ENCODE results near the gene RCN2.
A peak's percentile ranks its signal among the peaks of the same experiment; 100 is the strongest.

Gene RCN2

DNA sequence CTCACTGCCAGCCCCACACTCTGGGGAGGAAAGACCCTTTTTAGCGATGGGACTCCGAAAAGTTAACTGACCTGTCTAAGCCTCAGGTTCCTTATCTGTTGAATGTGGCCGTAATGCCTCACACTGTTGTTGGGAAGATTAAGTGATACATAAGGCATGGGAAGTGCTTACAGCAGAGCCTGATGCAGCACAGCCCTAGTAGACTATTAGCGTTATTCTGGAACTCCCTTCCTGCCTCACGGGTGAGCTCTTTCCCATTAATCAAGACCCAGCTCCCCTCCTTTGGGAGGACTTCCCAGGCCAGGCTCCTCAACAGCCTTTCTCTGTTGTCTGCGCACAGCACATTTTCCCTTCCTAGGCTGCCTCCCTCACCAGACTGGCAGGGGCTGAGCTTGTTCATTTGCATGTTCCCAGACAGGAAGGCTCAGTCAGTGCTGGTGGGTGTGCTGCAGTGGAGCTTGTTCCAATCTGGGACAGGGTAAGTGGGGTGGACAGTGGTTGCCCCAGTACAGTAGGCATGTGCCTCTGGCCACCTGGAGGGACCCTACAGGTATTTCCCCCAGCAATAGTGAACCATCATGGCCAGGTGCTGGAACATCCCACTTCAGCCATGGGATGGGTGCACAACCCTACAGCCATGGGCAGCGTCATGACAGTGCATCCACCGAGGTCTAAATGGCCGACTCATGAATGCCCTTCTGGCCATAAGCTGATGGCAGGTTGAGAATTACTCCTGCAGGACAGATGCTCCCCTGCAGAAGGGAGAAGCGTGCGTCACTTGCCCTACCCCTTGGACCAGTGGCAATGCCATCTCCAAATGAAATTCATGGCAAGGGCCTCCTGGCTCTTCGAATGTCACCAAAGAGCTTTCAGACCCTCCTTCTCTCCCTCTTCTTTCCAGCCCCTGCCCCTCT, 57.6 kb downstream of the RCN2 start:
- TF ChIP-seq, protein P1, sequence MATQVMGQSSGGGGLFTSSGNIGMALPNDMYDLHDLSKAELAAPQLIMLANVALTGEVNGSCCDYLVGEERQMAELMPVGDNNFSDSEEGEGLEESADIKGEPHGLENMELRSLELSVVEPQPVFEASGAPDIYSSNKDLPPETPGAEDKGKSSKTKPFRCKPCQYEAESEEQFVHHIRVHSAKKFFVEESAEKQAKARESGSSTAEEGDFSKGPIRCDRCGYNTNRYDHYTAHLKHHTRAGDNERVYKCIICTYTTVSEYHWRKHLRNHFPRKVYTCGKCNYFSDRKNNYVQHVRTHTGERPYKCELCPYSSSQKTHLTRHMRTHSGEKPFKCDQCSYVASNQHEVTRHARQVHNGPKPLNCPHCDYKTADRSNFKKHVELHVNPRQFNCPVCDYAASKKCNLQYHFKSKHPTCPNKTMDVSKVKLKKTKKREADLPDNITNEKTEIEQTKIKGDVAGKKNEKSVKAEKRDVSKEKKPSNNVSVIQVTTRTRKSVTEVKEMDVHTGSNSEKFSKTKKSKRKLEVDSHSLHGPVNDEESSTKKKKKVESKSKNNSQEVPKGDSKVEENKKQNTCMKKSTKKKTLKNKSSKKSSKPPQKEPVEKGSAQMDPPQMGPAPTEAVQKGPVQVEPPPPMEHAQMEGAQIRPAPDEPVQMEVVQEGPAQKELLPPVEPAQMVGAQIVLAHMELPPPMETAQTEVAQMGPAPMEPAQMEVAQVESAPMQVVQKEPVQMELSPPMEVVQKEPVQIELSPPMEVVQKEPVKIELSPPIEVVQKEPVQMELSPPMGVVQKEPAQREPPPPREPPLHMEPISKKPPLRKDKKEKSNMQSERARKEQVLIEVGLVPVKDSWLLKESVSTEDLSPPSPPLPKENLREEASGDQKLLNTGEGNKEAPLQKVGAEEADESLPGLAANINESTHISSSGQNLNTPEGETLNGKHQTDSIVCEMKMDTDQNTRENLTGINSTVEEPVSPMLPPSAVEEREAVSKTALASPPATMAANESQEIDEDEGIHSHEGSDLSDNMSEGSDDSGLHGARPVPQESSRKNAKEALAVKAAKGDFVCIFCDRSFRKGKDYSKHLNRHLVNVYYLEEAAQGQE (IDR thresholded peaks at IDR 0.05; ENCODE audit: insufficient read depth in 1 of 2, low read depth in 2 of 2, low read length in 2 of 2), result no peak
- TF ChIP-seq POLR2AphosphoS5 (IDR thresholded peaks at IDR 0.05; ENCODE audit: low read depth, low read length), result 0 out of 2 replicates have a peak, but pooled peaks have one; percentile 36

DNA sequence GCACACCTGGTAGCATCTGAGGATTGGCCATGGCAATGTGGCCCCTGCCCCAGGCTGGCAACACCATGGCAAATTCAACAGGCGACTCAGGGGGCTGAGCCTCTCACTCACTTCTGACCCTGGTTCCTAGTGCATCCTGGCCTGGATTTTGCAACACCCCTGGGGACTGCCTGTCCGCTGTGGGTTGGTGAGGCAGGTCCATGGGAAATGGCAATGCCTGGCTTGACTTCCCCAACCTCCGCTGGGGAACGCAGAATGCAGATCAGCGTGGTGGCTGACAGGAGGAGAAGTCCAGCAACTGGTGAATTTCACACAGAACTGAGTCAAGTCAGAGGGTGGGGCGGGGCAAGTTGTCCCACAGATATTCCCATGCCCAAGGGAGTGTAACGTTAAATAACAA, 59.5 kb downstream of the RCN2 start:
- TF ChIP-seq FOXP2 (optimal IDR thresholded peaks at IDR 0.05; ENCODE audit: borderline replicate concordance, extremely low read depth, extremely low read length, insufficient read depth), result no peak
- TF ChIP-seq TAF1 (IDR thresholded peaks at IDR 0.05; ENCODE audit: borderline replicate concordance, insufficient read depth, low read length), result no peak
- TF ChIP-seq, protein P1 (IDR thresholded peaks at IDR 0.05; ENCODE audit: insufficient read depth in 1 of 2, low read depth in 2 of 2, low read length in 2 of 2), result no peak
- TF ChIP-seq SIN3A (IDR thresholded peaks at IDR 0.05; ENCODE audit: borderline replicate concordance, insufficient read depth, low read length), result no peak
- TF ChIP-seq POLR2AphosphoS5 (IDR thresholded peaks at IDR 0.05; ENCODE audit: low read depth, low read length), result no peak

DNA sequence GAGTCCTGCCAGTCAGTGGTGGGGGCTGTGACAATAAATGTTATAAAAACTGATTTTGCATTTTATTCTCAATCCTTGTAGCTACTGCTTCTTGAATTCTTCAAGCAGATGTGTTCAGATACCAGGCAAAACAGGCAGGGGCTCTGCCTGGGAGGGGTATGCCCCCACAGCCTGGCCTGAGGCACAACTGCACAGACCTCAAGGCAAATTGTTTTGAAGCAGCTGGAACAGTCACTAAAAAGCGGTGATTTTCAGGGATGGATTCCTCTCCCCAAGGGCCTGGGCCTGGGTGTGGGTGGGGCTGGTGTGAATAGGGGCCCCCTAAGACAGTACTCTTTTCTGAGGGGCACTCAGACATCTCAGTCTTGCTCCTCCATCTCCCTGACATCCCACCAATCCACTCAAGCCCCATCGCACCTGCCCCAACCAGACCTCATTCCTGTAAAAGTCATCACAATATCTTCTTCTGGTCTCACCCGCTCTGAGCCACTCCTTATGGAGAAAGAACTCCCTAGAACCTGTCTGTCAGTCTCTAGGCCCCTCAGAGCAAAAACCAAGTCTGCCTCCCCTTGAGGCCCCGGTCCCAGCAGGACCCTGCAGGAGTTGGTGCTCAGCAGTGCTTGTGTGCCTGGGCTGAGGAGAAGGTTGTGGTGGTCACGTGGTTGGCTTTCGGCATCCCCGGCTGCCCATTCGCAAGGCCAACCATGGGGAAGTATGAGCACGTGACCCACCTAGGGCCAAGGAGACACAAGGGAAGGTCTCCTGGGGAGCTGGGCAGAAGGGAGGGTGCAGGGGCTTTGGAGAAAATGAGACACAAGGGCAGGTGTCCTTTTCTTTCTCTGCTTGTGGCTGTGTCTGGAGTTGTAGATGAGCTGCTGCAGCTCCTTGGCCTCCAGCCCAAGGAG, 60.4 kb downstream of the RCN2 start:
- TF ChIP-seq, protein P1 (IDR thresholded peaks at IDR 0.05; ENCODE audit: insufficient read depth in 1 of 2, low read depth in 2 of 2, low read length in 2 of 2), result no peak
- TF ChIP-seq SIN3A (IDR thresholded peaks at IDR 0.05; ENCODE audit: borderline replicate concordance, insufficient read depth, low read length) (no peak), POLR2AphosphoS5 (IDR thresholded peaks at IDR 0.05; ENCODE audit: low read depth, low read length) (no peak), FOXP2 (optimal IDR thresholded peaks at IDR 0.05; ENCODE audit: borderline replicate concordance, extremely low read depth, extremely low read length, insufficient read depth) (no peak), TAF1 (IDR thresholded peaks at IDR 0.05; ENCODE audit: borderline replicate concordance, insufficient read depth, low read length) (no peak)

DNA sequence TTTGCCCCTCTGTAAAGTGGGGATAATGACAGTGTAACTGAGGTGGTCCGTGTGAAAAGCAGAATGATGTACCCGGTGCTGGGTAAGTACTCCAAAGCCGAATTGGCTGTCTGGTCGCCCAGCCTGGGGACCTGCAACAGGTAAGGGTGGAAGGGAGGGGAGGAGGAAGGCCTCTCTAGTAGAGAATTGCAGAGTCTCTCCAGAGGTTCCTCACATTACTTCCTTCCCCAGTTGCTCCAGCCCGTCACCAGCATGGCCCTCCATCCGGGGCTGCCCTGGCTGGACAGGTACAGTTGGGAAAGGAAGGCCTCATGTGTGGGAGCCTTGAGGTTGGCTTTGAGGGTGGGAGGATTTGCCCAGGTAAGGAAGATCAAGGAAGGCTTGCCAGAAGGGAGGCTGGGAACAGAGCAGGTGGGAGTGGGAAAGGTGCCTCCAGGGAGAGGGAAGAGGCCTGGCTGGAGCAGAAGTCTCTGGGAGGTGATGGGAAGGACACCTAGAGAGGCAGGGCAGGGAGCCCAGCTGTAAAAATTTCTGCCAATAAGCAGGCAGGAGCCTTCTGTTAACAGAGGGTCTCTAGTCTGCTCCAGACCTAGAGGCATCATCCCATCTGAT, 61.7 kb downstream of the RCN2 start:
- TF ChIP-seq, protein P1 (IDR thresholded peaks at IDR 0.05; ENCODE audit: insufficient read depth in 1 of 2, low read depth in 2 of 2, low read length in 2 of 2), result no peak
- no peak for TF ChIP-seq FOXP2 (optimal IDR thresholded peaks at IDR 0.05; ENCODE audit: borderline replicate concordance, extremely low read depth, extremely low read length, insufficient read depth)
- no peak for TF ChIP-seq POLR2AphosphoS5 (IDR thresholded peaks at IDR 0.05; ENCODE audit: low read depth, low read length)
- TF ChIP-seq TAF1 (IDR thresholded peaks at IDR 0.05; ENCODE audit: borderline replicate concordance, insufficient read depth, low read length), result no peak
- no peak for TF ChIP-seq SIN3A (IDR thresholded peaks at IDR 0.05; ENCODE audit: borderline replicate concordance, insufficient read depth, low read length)

All from PFSK-1 (cell line).